H1 (cell line): Measurements from ENCODE around the gene AQP2. TPM values are rescaled to one million over a fixed set of nuclear protein-coding genes. Genes with fewer than 3 reads are reported as not detected.

Experiments used
- BACH1 ChIP-seq: IDR thresholded peaks from 2 replicates; pipeline ENCODE4 v1.6.1; 2012; ENCODE audit warnings: low read length, improper control_type of control experiment
- CTBP2 ChIP-seq: IDR thresholded peaks from 2 replicates; pipeline ENCODE4 v1.7.0; 2011; ENCODE audit warnings: borderline replicate concordance, mild to moderate bottlenecking, moderate library complexity, mixed read lengths, low read length; ENCODE audit not compliant: insufficient read depth, insufficient read length
- POLR2A ChIP-seq, 2 experiments: IDR thresholded peaks; 1 replicate in 1 of 2; 2 replicates in 1 of 2; pipeline ENCODE4 v1.6.1; 2011; ENCODE audit warnings: low read depth in 2 of 2, low read length in 2 of 2, mild to moderate bottlenecking in 2 of 2; ENCODE audit errors: control extremely low read depth in 1 of 2
- RFX5 ChIP-seq: IDR thresholded peaks from 2 replicates; pipeline ENCODE4 v1.6.1; 2011; ENCODE audit warnings: low read depth, low read length, improper control_type of control experiment, borderline replicate concordance
- RXRA ChIP-seq: IDR thresholded peaks from 2 replicates; pipeline ENCODE4 v1.6.1; 2011; ENCODE audit warnings: low read depth, mild to moderate bottlenecking, low read length, moderate library complexity; ENCODE audit not compliant: insufficient read depth
- SAP30 ChIP-seq: fragments of 300-600 bp; sonication (generic); IDR thresholded peaks from 2 replicates; pipeline ENCODE4 v1.7.1; 2012; ENCODE audit warnings: low read length, moderate library complexity, mild to moderate bottlenecking, inconsistent platforms; ENCODE audit not compliant: insufficient read depth, insufficient replicate concordance
- SP4 ChIP-seq: IDR thresholded peaks from 2 replicates; pipeline ENCODE4 v1.6.1; 2012; ENCODE audit warnings: low read length, inconsistent platforms
- polyA plus RNA-seq, 7 experiments: library from polyadenylated mRNA; depleted of rRNA in 3 of 7; stranded (reverse) in 5 of 7; unstranded in 2 of 7; fragments of >200 nt in 5 of 7; fragments of 200-250 nt in 2 of 7; gene quantifications; 1 replicate in 5 of 7; 2 replicates in 1 of 7; 4 replicates in 1 of 7; pipeline versions ENCODE4 v1.2.1 to v1.2.3, GENCODE V29; 2011 to 2013; ENCODE audit warnings: missing spikeins in 2 of 7, mixed read lengths in 2 of 7
- total RNA-seq: library from RNA; stranded (reverse); fragmentation: NEBNext Ultra II Directional; extraction: Animal tissue kit (Norgen Biotek cat#: 25700); gene quantifications from 2 replicates; pipeline ENCODE4 v1.2.1, GENCODE V29; 2021

The AQP2 gene
- total and polyA plus RNA-seq, 2 of the 8 experiments (the other 6 are each of a cell fraction or from before 2014, with no cell fraction given), result not detected

GRCh38 chr12:49944046-49944445 lies 6.5 kb upstream of the AQP2 start (continued):
- TF ChIP-seq CTBP2 (no peak), SP4 (no peak), RFX5 (no peak), SAP30 (no peak), POLR2A (IDR thresholded peaks at IDR 0.05; ENCODE audit: control extremely low read depth in 1 of 2, low read depth in 2 of 2, low read length in 2 of 2) (no peak), RXRA (no peak), BACH1 (no peak)
